GM12872 (cell line): ENCODE results near the gene XNDC1N.
A peak's percentile ranks its signal among the peaks of the same experiment; 100 is the strongest.

Experiments
- TF ChIP-seq, protein P1 (sequence below): IDR thresholded peaks from 3 replicates; pipeline ENCODE4 v1.5.1; 2011; ENCODE audit warnings: low read depth, mild to moderate bottlenecking, low read length, moderate library complexity; ENCODE audit not compliant: insufficient read depth

XNDC1N gene

DNA sequence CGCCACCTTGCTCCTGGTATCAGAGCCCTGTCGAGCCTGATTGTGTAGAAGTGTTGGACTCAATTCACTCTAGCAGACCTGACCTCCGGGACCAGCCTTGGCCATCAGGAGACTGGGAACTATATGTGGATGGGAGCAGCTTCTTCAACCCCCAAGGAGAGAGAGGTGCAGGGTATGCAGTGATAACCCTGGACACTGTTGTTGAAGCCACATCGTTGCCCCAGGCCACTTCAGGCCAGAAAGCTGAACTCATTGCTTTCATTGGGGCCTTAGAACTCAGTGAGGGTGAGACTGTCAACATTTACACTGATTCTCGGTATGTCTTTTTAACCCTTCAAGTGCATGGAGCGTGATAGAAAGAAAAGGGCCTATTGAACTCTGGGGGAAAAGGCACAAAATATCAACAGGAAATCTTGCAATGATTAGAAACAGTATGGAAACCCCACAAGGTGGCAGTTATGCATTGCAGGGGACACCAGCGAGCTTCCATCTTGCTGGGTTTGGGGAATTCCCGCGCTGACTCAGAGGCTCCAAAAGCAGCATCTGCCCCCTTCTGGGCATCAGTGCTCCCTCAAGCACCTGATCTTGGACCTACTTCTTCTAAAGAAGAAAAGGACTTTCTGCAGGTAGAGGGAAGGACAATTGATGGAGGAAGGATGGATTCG, 16.9 kb downstream of the XNDC1N start:
- TF ChIP-seq, protein P1, sequence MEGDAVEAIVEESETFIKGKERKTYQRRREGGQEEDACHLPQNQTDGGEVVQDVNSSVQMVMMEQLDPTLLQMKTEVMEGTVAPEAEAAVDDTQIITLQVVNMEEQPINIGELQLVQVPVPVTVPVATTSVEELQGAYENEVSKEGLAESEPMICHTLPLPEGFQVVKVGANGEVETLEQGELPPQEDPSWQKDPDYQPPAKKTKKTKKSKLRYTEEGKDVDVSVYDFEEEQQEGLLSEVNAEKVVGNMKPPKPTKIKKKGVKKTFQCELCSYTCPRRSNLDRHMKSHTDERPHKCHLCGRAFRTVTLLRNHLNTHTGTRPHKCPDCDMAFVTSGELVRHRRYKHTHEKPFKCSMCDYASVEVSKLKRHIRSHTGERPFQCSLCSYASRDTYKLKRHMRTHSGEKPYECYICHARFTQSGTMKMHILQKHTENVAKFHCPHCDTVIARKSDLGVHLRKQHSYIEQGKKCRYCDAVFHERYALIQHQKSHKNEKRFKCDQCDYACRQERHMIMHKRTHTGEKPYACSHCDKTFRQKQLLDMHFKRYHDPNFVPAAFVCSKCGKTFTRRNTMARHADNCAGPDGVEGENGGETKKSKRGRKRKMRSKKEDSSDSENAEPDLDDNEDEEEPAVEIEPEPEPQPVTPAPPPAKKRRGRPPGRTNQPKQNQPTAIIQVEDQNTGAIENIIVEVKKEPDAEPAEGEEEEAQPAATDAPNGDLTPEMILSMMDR, result peak; percentile 37; the same call in 2 of the 3 replicates

DNA sequence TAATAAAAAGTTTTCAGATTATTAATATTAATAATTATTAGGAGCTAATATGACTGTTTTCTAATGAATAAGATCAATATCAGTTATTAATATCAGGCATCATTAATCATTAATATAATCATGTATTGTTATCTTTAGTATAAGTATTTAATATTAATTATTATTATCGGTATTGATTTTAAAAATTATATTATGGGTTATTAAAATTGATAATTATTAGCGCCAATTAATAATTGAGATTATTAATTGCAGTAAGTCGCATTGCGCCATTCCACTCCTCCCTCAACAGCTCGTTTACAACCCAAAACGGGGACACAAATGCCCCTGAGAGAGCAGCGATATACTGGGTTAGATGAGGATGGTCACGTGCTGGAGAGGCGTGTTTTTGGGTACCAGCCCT, 20.2 kb downstream of the XNDC1N start:
- TF ChIP-seq, protein P1, result no peak

DNA sequence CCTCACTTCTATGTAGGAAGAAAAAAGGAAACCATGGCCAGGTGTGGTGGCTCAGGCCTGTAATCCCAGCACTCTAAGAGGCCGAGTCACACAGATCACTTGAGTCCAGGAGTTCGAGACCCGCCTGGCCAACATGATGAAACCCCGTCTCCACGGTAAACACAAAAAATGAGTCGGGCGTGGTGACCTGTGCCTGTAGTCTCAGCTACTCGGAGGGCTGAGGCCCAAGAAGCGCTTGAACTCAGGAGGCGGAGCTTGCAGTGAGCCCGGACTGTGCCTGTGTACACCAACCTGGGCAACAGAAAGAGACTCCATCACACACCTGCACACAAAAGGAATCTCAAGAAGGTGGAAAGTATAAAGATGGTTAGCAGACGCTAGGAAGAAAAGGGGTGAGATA, 32.4 kb downstream of the XNDC1N start:
- TF ChIP-seq, protein P1, result no peak
